Measurements from ENCODE around the gene RAB10.

GRCh38 chr2:26074676-26075075 is 40.8 kb downstream of the RAB10 start:
- TF ChIP-seq, protein P1, sequence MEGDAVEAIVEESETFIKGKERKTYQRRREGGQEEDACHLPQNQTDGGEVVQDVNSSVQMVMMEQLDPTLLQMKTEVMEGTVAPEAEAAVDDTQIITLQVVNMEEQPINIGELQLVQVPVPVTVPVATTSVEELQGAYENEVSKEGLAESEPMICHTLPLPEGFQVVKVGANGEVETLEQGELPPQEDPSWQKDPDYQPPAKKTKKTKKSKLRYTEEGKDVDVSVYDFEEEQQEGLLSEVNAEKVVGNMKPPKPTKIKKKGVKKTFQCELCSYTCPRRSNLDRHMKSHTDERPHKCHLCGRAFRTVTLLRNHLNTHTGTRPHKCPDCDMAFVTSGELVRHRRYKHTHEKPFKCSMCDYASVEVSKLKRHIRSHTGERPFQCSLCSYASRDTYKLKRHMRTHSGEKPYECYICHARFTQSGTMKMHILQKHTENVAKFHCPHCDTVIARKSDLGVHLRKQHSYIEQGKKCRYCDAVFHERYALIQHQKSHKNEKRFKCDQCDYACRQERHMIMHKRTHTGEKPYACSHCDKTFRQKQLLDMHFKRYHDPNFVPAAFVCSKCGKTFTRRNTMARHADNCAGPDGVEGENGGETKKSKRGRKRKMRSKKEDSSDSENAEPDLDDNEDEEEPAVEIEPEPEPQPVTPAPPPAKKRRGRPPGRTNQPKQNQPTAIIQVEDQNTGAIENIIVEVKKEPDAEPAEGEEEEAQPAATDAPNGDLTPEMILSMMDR (IDR thresholded peaks at IDR 0.05), result no peak
- TF ChIP-seq ZFX (IDR thresholded peaks at IDR 0.05; ENCODE audit: borderline replicate concordance), result no peak
